IMR-90 (cell line): ENCODE data around the gene NRXN2. TPM values are rescaled to one million over a fixed set of nuclear protein-coding genes. Genes with fewer than 3 reads are reported as not detected.
A peak's percentile ranks its signal among the peaks of the same experiment; 100 is the strongest.

ENCODE experiments used
- ATAC-seq: fragments of 200-7000 bp; cut with Tn5 transposase; 2 replicates; pipeline ENCODE4 v1.9.1; 2020; ENCODE audit warnings: low read depth, mild to moderate bottlenecking, moderate library complexity
- BruUV-seq: library from RNA; stranded (reverse); fragments of 400-500 nt; replicated peaks from 2 replicates; lab custom pipeline; 2021; lab: Mats Ljungman, UMichigan
- CTCF ChIA-PET: fragments of 300-600 bp; formaldehyde crosslinking; extraction: SDS; loops from one replicate; lab custom pipeline; 2021; ENCODE audit warnings: antibody characterized with exemption; lab: Yijun Ruan, JAX
- POLR2A ChIA-PET: fragments of 300-600 bp; sonication (Branson Sonifier 250); formaldehyde crosslinking; loops from one replicate; lab custom pipeline; 2022; ENCODE audit warnings: antibody characterized with exemption; ENCODE audit not compliant: unreplicated experiment; lab: Charles Lee
- DNase-seq: peaks from one replicate; pipeline ENCODE4 v3.0.0; 2013
- H2AFZ ChIP-seq: replicated peaks from 2 replicates; pipeline ENCODE3; 2013; ENCODE audit warnings: low read length, mild to moderate bottlenecking; ENCODE audit not compliant: poor library complexity
- H2AK5ac ChIP-seq: 2 replicates; pipeline ENCODE4 v1.6.1; 2013; ENCODE audit warnings: low read depth, low read length, inconsistent platforms
- H2AK9ac ChIP-seq: replicated peaks from 2 replicates; pipeline ENCODE3; 2013; ENCODE audit warnings: mild to moderate bottlenecking, low read depth, low read length, moderate library complexity; ENCODE audit not compliant: poor library complexity
- H2BK120ac ChIP-seq: 2 replicates; pipeline ENCODE4 v1.6.1; 2013; ENCODE audit warnings: low read depth, low read length, inconsistent platforms
- H2BK15ac ChIP-seq: 3 replicates; pipeline ENCODE4 v1.6.1; 2013; ENCODE audit warnings: low read depth, low read length, inconsistent platforms
- H2BK20ac ChIP-seq: 2 replicates; pipeline ENCODE4 v1.6.1; 2013; ENCODE audit warnings: low read depth, mild to moderate bottlenecking, inconsistent platforms, low read length, moderate library complexity
- H2BK5ac ChIP-seq: 2 replicates; pipeline ENCODE4 v1.6.1; 2013; ENCODE audit warnings: mild to moderate bottlenecking, low read depth, low read length, inconsistent platforms; ENCODE audit not compliant: poor library complexity, severe bottlenecking
- H3K14ac ChIP-seq: replicated peaks from 2 replicates; pipeline ENCODE4 v1.6.1; 2013; ENCODE audit warnings: low read depth, low read length, inconsistent platforms
- H3K18ac ChIP-seq: 2 replicates; pipeline ENCODE4 v1.6.1; 2013; ENCODE audit warnings: low read depth, low read length, control low read depth
- H3K23ac ChIP-seq: 2 replicates; pipeline ENCODE4 v1.6.1; 2013; ENCODE audit warnings: low read depth, low read length, inconsistent platforms
- H3K27ac ChIP-seq: 2 replicates; pipeline ENCODE4 v1.5.1; 2013; ENCODE audit warnings: mild to moderate bottlenecking, control low read depth, low read length; ENCODE audit not compliant: insufficient read depth
- H3K27me3 ChIP-seq: 2 replicates; pipeline ENCODE4 v1.6.1; 2013; ENCODE audit warnings: low read length; ENCODE audit not compliant: control insufficient read depth, insufficient read depth
- H3K36me3 ChIP-seq: 2 replicates; pipeline ENCODE4 v1.6.1; 2013; ENCODE audit warnings: low read length, mixed read lengths; ENCODE audit not compliant: control insufficient read depth, insufficient read depth
- H3K4ac ChIP-seq: 2 replicates; pipeline ENCODE4 v1.6.1; 2013; ENCODE audit warnings: low read depth, low read length, inconsistent platforms
- H3K4me1 ChIP-seq: 2 replicates; pipeline ENCODE4 v1.6.1; 2013; ENCODE audit warnings: low read length, mixed read lengths; ENCODE audit not compliant: control insufficient read depth, insufficient read depth
- H3K4me2 ChIP-seq: 2 replicates; pipeline ENCODE4 v1.6.1; 2013; ENCODE audit warnings: low read depth, mild to moderate bottlenecking, control low read depth, low read length, moderate library complexity
- H3K4me3 ChIP-seq: 2 replicates; pipeline ENCODE4 v1.5.1; 2013; ENCODE audit warnings: low read depth, mild to moderate bottlenecking, control low read depth, low read length, moderate library complexity; ENCODE audit not compliant: insufficient read depth
- H3K56ac ChIP-seq: 2 replicates; pipeline ENCODE4 v1.6.1; 2013; ENCODE audit warnings: low read length, inconsistent platforms; ENCODE audit not compliant: insufficient read depth; ENCODE audit errors: extremely low read depth
- H3K79me1 ChIP-seq, 2 experiments: 2 replicates each; pipeline ENCODE4 v1.6.1; 2013; ENCODE audit warnings: low read length in 2 of 2, inconsistent platforms in 1 of 2, low read depth in 1 of 2
- H3K9ac ChIP-seq: 2 replicates; pipeline ENCODE4 v1.6.1; 2013; ENCODE audit warnings: low read depth, low read length, control low read depth
- H3K9me1 ChIP-seq: 2 replicates; pipeline ENCODE4 v1.6.1; 2013; ENCODE audit warnings: low read length, inconsistent platforms; ENCODE audit not compliant: insufficient read depth
- H3K9me3 ChIP-seq: 2 replicates; pipeline ENCODE4 v1.6.1; 2013; ENCODE audit warnings: low read length; ENCODE audit not compliant: control insufficient read depth, insufficient read depth
- H4K20me1 ChIP-seq: 2 replicates; pipeline ENCODE4 v1.6.1; 2013; ENCODE audit warnings: low read length, inconsistent platforms; ENCODE audit not compliant: insufficient read depth
- H4K5ac ChIP-seq: 2 replicates; pipeline ENCODE4 v1.6.1; 2013; ENCODE audit warnings: mild to moderate bottlenecking, low read depth, low read length, control low read depth
- H4K8ac ChIP-seq, 2 experiments: 2 replicates each; pipeline ENCODE4 v1.6.1; 2013; ENCODE audit warnings: low read depth in 2 of 2, low read length in 2 of 2, control low read depth in 1 of 2, inconsistent platforms in 1 of 2
- H4K91ac ChIP-seq: 2 replicates; pipeline ENCODE4 v1.6.1; 2013; ENCODE audit warnings: low read depth, low read length, inconsistent platforms; ENCODE audit not compliant: insufficient read depth
- ELK1 ChIP-seq: fragments of 150-350 bp; IDR thresholded peaks from 2 replicates; pipeline ENCODE4 v1.6.1; 2016; ENCODE audit warnings: low read depth, mild to moderate bottlenecking, low read length, moderate library complexity, borderline replicate concordance
- FOS ChIP-seq: fragments of 150-350 bp; IDR thresholded peaks from 2 replicates; pipeline ENCODE4 v1.6.1; 2016; ENCODE audit warnings: low read depth, low read length
- MAZ ChIP-seq: IDR thresholded peaks from 2 replicates; pipeline ENCODE4 v1.6.1; 2012; ENCODE audit warnings: low read depth, mild to moderate bottlenecking, low read length, improper control_type of control experiment, moderate library complexity, borderline replicate concordance
- MXI1 ChIP-seq: IDR thresholded peaks from 2 replicates; pipeline ENCODE4 v1.6.1; 2012; ENCODE audit warnings: low read depth, mild to moderate bottlenecking, low read length, moderate library complexity, borderline replicate concordance
- NFE2L2 ChIP-seq: fragments of 150-350 bp; IDR thresholded peaks from 2 replicates; pipeline ENCODE4 v1.6.1; 2016; ENCODE audit warnings: low read depth, mild to moderate bottlenecking, low read length
- RCOR1 ChIP-seq: IDR thresholded peaks from 2 replicates; pipeline ENCODE4 v1.6.1; 2012; ENCODE audit warnings: mild to moderate bottlenecking, low read length, improper control_type of control experiment; ENCODE audit not compliant: insufficient replicate concordance
- SMC3 ChIP-seq: fragments of 150-350 bp; IDR thresholded peaks from 2 replicates; pipeline ENCODE4 v1.6.1; 2016; ENCODE audit warnings: low read depth, mild to moderate bottlenecking, antibody characterized with exemption, low read length, moderate library complexity
- WGBS, 2 experiments: methylation state at CpG; one replicate each; pipeline versions ENCODE4 v1.1.5 to v1.1.7; 2013; ENCODE audit warnings: missing lambda C conversion rate in 2 of 2; ENCODE audit not compliant: insufficient read length in 1 of 2; ENCODE audit errors: extremely low coverage in 2 of 2; 5-methylcytosine and 5-hydroxymethylcytosine counted together
- dilution Hi-C: fragments of 300-500 bp; cut with HindIII; formaldehyde crosslinking; loops from one replicate; pipeline ENCODE4 v1.14.3; 2018; ENCODE audit warnings: low sequenced_read_pairs; ENCODE audit not compliant: unreplicated experiment
- in situ Hi-C: fragments of 300-500 bp; cut with MboI; formaldehyde crosslinking; loops from 3 replicates; pipeline ENCODE4 v1.14.3; 2019; ENCODE audit warnings: low sequenced_read_pairs, inconsistent platforms, mixed read lengths
- intact Hi-C: fragments of 100-400 bp; cut with micrococcal nuclease; formaldehyde crosslinking; loops from 2 replicates; pipeline ENCODE4 v1.10.0; 2022
- polyA plus RNA-seq, 3 experiments: library from polyadenylated mRNA; depleted of rRNA; stranded (reverse); fragments of >200 nt; gene quantifications; 2 replicates each; pipeline ENCODE4 v1.2.3, GENCODE V29; 2012; ENCODE audit warnings: low replicate concordance in 1 of 3
- total RNA-seq: library from RNA; depleted of rRNA; stranded (reverse); fragments of >200 nt; gene quantifications from 2 replicates; pipeline ENCODE4 v1.2.3, GENCODE V29; 2012

Gene NRXN2
- total and polyA plus RNA-seq, 2 of the 4 experiments (the other 2 are of a cell fraction), result 0.18 to 0.22 TPM

GRCh38 chr11:64752175-64752970, 29.4 kb upstream of the NRXN2 start:
- Histone ChIP-seq H2BK5ac (no peak overlapping the region), H2BK15ac (no peak overlapping the region), H3K14ac (no peak overlapping the region), H3K79me1 (no peaks in the 10 kb centered on the region), H2AFZ (peak overlapping the region; percentile 58), H3K36me3 (no peaks in the 10 kb centered on the region), H3K56ac (no peak overlapping the region), H3K27ac (no peak overlapping the region), H4K91ac (no peak overlapping the region), H4K5ac (no peak overlapping the region), H4K20me1 (peaks cover 8% of the 10 kb centered on the region), H3K9ac (no peak overlapping the region), H3K4me1 (peaks cover 3% of the 10 kb centered on the region; the same call in 1 of the 2 replicates), H3K4me2 (no peak overlapping the region), H3K4me3 (no peak overlapping the region), H3K27me3 (no peaks in the 10 kb centered on the region), H2AK9ac (no peak overlapping the region), H3K18ac (no peak overlapping the region), H2AK5ac (no peak overlapping the region), H3K9me1 (peaks cover 4% of the 10 kb centered on the region), H2BK20ac (no peak overlapping the region), H3K4ac (no peak overlapping the region), H4K8ac (no peak overlapping the region), H2BK120ac (no peak overlapping the region), H3K23ac (no peak overlapping the region), H3K9me3 (no peaks in the 10 kb centered on the region)
- in situ Hi-C loops (no loop called here), dilution Hi-C loops (no loop called here), intact Hi-C loops (no loop called here)
- WGBS, 2 experiments, result 46% methylated on average over 6 of the region's 14 CpGs; no CpG with 5 or more reads in 1 of the 2 experiments
- ChIA-PET CTCF (no interaction called here), POLR2A (no interaction called here)
- ATAC-seq (no peak), DNase-seq (no peak)
- no TSS peak for BruUV-seq
- TF ChIP-seq SMC3, result no peak
- TF ChIP-seq NFE2L2, result no peak
- TF ChIP-seq RCOR1, result no peak
- no peak for TF ChIP-seq FOS
- TF ChIP-seq MXI1, result no peak
- no peak for TF ChIP-seq MAZ
- no peak for TF ChIP-seq ELK1
